ENCODE results near the gene CDH23.

CDH23 gene

DNA sequence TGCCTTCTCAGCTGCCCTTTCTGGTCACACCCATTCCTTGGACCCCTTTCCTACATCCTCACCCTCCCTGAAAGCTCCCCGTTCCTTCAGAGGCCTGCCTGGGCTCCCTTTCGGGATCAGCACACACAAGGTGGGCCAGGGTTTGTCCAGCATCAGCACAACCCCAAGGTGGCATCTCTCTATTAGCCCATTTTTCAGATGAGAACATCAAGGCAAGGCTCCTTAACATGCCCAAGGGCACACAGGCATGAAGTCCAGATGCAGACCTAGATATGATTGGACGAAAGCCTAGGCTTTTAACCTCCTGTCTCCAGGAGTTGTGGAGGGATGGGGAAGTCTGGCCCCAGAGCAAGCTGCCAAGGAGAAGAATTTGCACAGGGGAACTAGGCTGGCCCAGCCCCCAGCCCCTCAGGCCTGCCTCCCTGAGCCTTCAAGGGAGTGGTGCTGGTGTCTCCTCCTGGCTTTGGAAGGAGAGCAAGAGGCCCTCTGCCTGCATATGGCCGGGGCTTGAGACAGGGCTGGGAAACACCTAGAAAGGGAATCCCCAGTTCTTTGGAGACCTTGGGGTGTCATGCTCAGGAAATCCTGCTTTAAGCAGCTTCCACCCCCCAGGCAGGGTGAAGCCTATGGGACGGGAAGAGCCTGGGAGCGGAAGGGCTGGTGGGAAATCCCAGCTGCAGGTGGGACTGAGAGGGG lies 385.6 kb downstream of the CDH23 start:
- H3K27me3 ChIP-seq (replicated peaks; ENCODE audit: insufficient read depth, low read length): peaks cover 75% of the 10 kb centered on the region
- H3K4me1 ChIP-seq (ENCODE audit: low read length): no peaks in the 10 kb centered on the region
- H3K36me3 ChIP-seq (replicated peaks; ENCODE audit: insufficient read depth, low read length): no peaks in the 10 kb centered on the region
- no peak overlapping the region for H3K9ac ChIP-seq (ENCODE audit: low read length)
- H3K4me2 ChIP-seq (ENCODE audit: low read depth, low read length): no peak overlapping the region
- no peak overlapping the region for H2AFZ ChIP-seq (ENCODE audit: low read length)
- no peak overlapping the region for H3K4me3 ChIP-seq (ENCODE audit: low read length)
- H3F3A ChIP-seq (ENCODE audit: insufficient read depth, low read length): no peaks in the 10 kb centered on the region
- no peaks in the 10 kb centered on the region for H3K9me3 ChIP-seq (replicated peaks; ENCODE audit: insufficient read depth, low read length)
- H3K79me2 ChIP-seq (ENCODE audit: low read length): no peaks in the 10 kb centered on the region
- H3K27ac ChIP-seq (ENCODE audit: low read length): no peak overlapping the region
- no peak for TF ChIP-seq EZH2phosphoT487 (IDR thresholded peaks at IDR 0.05; ENCODE audit: low read length)
- TF ChIP-seq EZH2 (optimal IDR thresholded peaks at IDR 0.05; ENCODE audit: low read depth, low read length): no peak
- TF ChIP-seq, protein P1, sequence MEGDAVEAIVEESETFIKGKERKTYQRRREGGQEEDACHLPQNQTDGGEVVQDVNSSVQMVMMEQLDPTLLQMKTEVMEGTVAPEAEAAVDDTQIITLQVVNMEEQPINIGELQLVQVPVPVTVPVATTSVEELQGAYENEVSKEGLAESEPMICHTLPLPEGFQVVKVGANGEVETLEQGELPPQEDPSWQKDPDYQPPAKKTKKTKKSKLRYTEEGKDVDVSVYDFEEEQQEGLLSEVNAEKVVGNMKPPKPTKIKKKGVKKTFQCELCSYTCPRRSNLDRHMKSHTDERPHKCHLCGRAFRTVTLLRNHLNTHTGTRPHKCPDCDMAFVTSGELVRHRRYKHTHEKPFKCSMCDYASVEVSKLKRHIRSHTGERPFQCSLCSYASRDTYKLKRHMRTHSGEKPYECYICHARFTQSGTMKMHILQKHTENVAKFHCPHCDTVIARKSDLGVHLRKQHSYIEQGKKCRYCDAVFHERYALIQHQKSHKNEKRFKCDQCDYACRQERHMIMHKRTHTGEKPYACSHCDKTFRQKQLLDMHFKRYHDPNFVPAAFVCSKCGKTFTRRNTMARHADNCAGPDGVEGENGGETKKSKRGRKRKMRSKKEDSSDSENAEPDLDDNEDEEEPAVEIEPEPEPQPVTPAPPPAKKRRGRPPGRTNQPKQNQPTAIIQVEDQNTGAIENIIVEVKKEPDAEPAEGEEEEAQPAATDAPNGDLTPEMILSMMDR (IDR thresholded peaks at IDR 0.05; ENCODE audit: low read length): no peak
- no peaks in the 10 kb centered on the region for H4K20me1 ChIP-seq (ENCODE audit: insufficient read depth, low read length)
- DNase-seq: no peak
- no peaks in the 10 kb centered on the region for H3K9me2 ChIP-seq (replicated peaks; ENCODE audit: insufficient read depth, low read length)

DNA sequence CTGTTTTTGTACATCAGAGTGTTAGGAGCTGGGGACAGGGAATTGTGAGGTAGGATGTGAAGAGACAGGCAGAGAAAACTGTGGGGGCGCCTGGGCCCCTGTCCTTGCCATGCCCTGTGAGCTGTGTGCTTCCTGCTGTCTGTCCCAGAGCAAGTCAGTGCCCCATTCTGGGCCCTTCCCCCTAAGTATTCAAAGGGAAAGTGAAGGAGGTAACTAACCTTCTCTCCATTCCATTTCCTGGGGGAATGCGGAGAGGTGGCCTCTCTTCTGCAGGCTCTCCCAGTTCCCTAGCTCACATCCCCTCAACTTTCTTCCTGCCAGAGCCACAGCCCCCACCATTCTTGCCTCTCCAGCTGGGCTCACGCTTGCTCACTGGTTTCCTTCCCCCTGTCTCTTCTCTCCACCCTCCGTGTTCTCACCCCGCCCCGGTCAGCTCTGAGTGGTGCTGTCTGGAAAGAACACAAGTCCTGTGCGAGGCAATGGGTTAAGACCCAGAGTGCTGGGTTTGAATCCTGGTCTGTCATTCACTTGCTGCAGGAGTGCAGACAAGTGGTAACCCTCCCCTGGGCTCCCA lies 386.3 kb downstream of the CDH23 start:
- Histone ChIP-seq H3K27me3 (replicated peaks; ENCODE audit: insufficient read depth, low read length) (peaks cover 81% of the 10 kb centered on the region), H3K36me3 (replicated peaks; ENCODE audit: insufficient read depth, low read length) (no peaks in the 10 kb centered on the region), H2AFZ (ENCODE audit: low read length) (no peak overlapping the region), H3F3A (ENCODE audit: insufficient read depth, low read length) (no peaks in the 10 kb centered on the region), H3K9me2 (replicated peaks; ENCODE audit: insufficient read depth, low read length) (no peaks in the 10 kb centered on the region), H4K20me1 (ENCODE audit: insufficient read depth, low read length) (no peaks in the 10 kb centered on the region), H3K79me2 (ENCODE audit: low read length) (no peaks in the 10 kb centered on the region), H3K4me3 (ENCODE audit: low read length) (no peak overlapping the region), H3K27ac (ENCODE audit: low read length) (no peak overlapping the region), H3K9ac (ENCODE audit: low read length) (no peak overlapping the region), H3K9me3 (replicated peaks; ENCODE audit: insufficient read depth, low read length) (no peaks in the 10 kb centered on the region), H3K4me2 (ENCODE audit: low read depth, low read length) (no peak overlapping the region), H3K4me1 (ENCODE audit: low read length) (no peaks in the 10 kb centered on the region)
- DNase-seq: no peak
- TF ChIP-seq EZH2 (optimal IDR thresholded peaks at IDR 0.05; ENCODE audit: low read depth, low read length) (no peak), EZH2phosphoT487 (IDR thresholded peaks at IDR 0.05; ENCODE audit: low read length) (no peak)
- TF ChIP-seq, protein P1 (IDR thresholded peaks at IDR 0.05; ENCODE audit: low read length): no peak

DNA sequence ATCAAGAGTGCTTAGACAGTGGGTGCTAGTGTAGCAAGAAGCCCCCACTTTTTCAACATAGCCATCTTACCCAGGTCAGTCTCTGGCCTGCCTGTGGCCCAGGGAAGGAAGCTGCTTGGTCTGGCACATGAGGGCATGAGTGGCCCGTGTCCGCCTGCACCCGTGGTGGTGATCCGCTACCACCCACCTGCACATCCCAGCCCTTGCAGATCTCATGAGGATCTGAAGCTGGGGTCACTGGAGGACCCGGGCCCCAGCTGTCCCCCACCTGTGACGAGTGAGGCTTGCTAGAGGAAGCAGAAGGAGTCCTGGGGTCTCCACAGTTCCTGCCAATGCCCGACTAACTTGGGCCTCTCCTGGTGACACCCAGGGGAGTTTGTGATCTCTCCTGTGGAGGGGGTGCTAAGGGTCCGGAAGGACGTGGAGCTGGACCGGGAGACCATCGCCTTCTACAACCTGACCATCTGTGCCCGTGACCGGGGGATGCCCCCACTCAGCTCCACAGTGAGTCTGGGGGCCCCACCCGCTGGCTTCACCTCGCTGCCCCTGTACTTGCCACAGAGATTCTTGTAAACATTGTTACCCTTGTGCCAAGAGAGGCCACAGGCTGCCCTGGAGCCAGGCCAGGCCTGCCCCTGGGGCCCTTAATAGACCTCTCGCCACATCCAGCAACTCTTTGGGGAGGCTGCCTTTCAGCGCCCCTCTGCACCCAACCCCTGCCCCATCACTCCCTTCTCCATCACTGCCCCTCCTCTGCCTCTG lies 387.4 kb downstream of the CDH23 start:
- Histone ChIP-seq H3K9ac (ENCODE audit: low read length) (no peak overlapping the region), H3K79me2 (ENCODE audit: low read length) (no peaks in the 10 kb centered on the region), H3K9me2 (replicated peaks; ENCODE audit: insufficient read depth, low read length) (no peaks in the 10 kb centered on the region), H3K27ac (ENCODE audit: low read length) (no peak overlapping the region), H2AFZ (ENCODE audit: low read length) (no peak overlapping the region), H3F3A (ENCODE audit: insufficient read depth, low read length) (no peaks in the 10 kb centered on the region), H3K36me3 (replicated peaks; ENCODE audit: insufficient read depth, low read length) (no peaks in the 10 kb centered on the region), H3K4me1 (ENCODE audit: low read length) (no peaks in the 10 kb centered on the region), H3K27me3 (replicated peaks; ENCODE audit: insufficient read depth, low read length) (peaks cover 81% of the 10 kb centered on the region), H4K20me1 (ENCODE audit: insufficient read depth, low read length) (no peaks in the 10 kb centered on the region), H3K4me3 (ENCODE audit: low read length) (no peak overlapping the region), H3K4me2 (ENCODE audit: low read depth, low read length) (no peak overlapping the region), H3K9me3 (replicated peaks; ENCODE audit: insufficient read depth, low read length) (no peaks in the 10 kb centered on the region)
- no peak for DNase-seq
- no peak for TF ChIP-seq EZH2 (optimal IDR thresholded peaks at IDR 0.05; ENCODE audit: low read depth, low read length)
- no peak for TF ChIP-seq EZH2phosphoT487 (IDR thresholded peaks at IDR 0.05; ENCODE audit: low read length)
- TF ChIP-seq, protein P1 (IDR thresholded peaks at IDR 0.05; ENCODE audit: low read length): no peak

Measured in MM.1S (cell line).